NT2/D1 (cell line): ENCODE data around the gene MUC5B.

ENCODE experiments used
- SUZ12 ChIP-seq: IDR thresholded peaks from 2 replicates; pipeline ENCODE4 v1.6.1; 2011; ENCODE audit not compliant: insufficient read length, insufficient read depth; ENCODE audit errors: extremely low read depth
- YY1 ChIP-seq: IDR thresholded peaks from 2 replicates; pipeline ENCODE4 v1.6.1; 2011; ENCODE audit not compliant: insufficient read length, insufficient read depth
- ZNF274 ChIP-seq: IDR thresholded peaks from 2 replicates; pipeline ENCODE4 v1.6.1; 2011; ENCODE audit warnings: mild to moderate bottlenecking, low read depth, low read length

GRCh38 chr11:1299621-1300020 lies 76.8 kb downstream of the MUC5B start:
- TF ChIP-seq YY1 (no peak), ZNF274 (no peak), SUZ12 (no peak)
